Measurements from ENCODE around the gene ENPP1.

GRCh38 chr6:131862476-131862875 lies 54.7 kb downstream of the ENPP1 start:
- no peak for TF ChIP-seq EZH2phosphoT487 (IDR thresholded peaks at IDR 0.05; ENCODE audit: borderline replicate concordance, low read length)
- TF ChIP-seq, protein P1, sequence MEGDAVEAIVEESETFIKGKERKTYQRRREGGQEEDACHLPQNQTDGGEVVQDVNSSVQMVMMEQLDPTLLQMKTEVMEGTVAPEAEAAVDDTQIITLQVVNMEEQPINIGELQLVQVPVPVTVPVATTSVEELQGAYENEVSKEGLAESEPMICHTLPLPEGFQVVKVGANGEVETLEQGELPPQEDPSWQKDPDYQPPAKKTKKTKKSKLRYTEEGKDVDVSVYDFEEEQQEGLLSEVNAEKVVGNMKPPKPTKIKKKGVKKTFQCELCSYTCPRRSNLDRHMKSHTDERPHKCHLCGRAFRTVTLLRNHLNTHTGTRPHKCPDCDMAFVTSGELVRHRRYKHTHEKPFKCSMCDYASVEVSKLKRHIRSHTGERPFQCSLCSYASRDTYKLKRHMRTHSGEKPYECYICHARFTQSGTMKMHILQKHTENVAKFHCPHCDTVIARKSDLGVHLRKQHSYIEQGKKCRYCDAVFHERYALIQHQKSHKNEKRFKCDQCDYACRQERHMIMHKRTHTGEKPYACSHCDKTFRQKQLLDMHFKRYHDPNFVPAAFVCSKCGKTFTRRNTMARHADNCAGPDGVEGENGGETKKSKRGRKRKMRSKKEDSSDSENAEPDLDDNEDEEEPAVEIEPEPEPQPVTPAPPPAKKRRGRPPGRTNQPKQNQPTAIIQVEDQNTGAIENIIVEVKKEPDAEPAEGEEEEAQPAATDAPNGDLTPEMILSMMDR (IDR thresholded peaks at IDR 0.05; ENCODE audit: low read depth, low read length, poor library complexity, severe bottlenecking) = no peak

All from DOHH2 (cell line).